CD4-positive, alpha-beta memory T cell (primary cell): Measurements from ENCODE around the gene ST6GALNAC4. TPM values are rescaled to one million over a fixed set of nuclear protein-coding genes. Genes with fewer than 3 reads are reported as not detected.
A peak's percentile ranks its signal among the peaks of the same experiment; 100 is the strongest.

Experiments used
- CTCF ChIA-PET: fragments of 350-600 bp; sonication (Branson Sonifier 250); formaldehyde crosslinking; loops from one replicate; lab custom pipeline; 2021; ENCODE audit warnings: inconsistent platforms; ENCODE audit not compliant: partially characterized antibody; lab: Charles Lee
- POLR2A ChIA-PET: fragments of 350-600 bp; sonication (Branson Sonifier 250); formaldehyde crosslinking; loops from one replicate; lab custom pipeline; 2021; ENCODE audit not compliant: partially characterized antibody; lab: Charles Lee
- DNase-seq, 5 donors: peaks; one replicate each; pipeline versions ENCODE4 v3.0.0 to v3.0.0-alpha.2; 2020 to 2022; ENCODE audit warnings: mixed read lengths in 1 of 5
- H3K27ac ChIP-seq: one replicate; pipeline ENCODE4 v1.7.0; 2013; ENCODE audit warnings: low read depth, low read length
- H3K27me3 ChIP-seq: 2 replicates; pipeline ENCODE4 v1.7.0; 2013; ENCODE audit warnings: mild to moderate bottlenecking, low read length, moderate library complexity; ENCODE audit not compliant: insufficient read depth
- H3K36me3 ChIP-seq: 2 replicates; pipeline ENCODE4 v1.7.0; 2013; ENCODE audit warnings: mild to moderate bottlenecking, low read length, moderate library complexity; ENCODE audit not compliant: insufficient read depth
- H3K4me1 ChIP-seq: 2 replicates; pipeline ENCODE4 v1.7.0; 2013; ENCODE audit warnings: mild to moderate bottlenecking, low read length, moderate library complexity; ENCODE audit not compliant: insufficient read depth
- H3K4me3 ChIP-seq, 2 donors: one replicate each; pipeline ENCODE4 v1.7.0; 2013; ENCODE audit warnings: low read length in 2 of 2, mild to moderate bottlenecking in 1 of 2
- H3K9me3 ChIP-seq, 2 donors: one replicate each; pipeline ENCODE4 v1.7.0; 2013; ENCODE audit warnings: low read length in 2 of 2, control low read depth in 1 of 2; ENCODE audit not compliant: control insufficient read depth in 1 of 2
- H3K27ac Mint-ChIP-seq, 7 donors: one replicate each; pipeline ENCODE4 v1.8.0; 2020 to 2021; ENCODE audit warnings: mixed read lengths in 7 of 7, mild to moderate bottlenecking in 6 of 7, inconsistent platforms in 3 of 7, moderate library complexity in 3 of 7
- H3K27me3 Mint-ChIP-seq, 2 donors: one replicate each; pipeline ENCODE4 v1.8.0; 2020 to 2021; ENCODE audit warnings: mixed read lengths in 2 of 2
- H3K36me3 Mint-ChIP-seq, 2 donors: one replicate each; pipeline ENCODE4 v1.8.0; 2020 to 2021; ENCODE audit warnings: mixed read lengths in 2 of 2, inconsistent platforms in 1 of 2, mild to moderate bottlenecking in 1 of 2
- H3K4me1 Mint-ChIP-seq, 4 donors: one replicate each; pipeline ENCODE4 v1.8.0; 2020 to 2021; ENCODE audit warnings: mixed read lengths in 4 of 4, mild to moderate bottlenecking in 1 of 4
- H3K4me3 Mint-ChIP-seq, 8 donors: one replicate each; pipeline ENCODE4 v1.8.0; 2020 to 2021; ENCODE audit warnings: mixed read lengths in 8 of 8, mild to moderate bottlenecking in 7 of 8, moderate library complexity in 6 of 8, inconsistent platforms in 3 of 8
- H3K9me3 Mint-ChIP-seq, 8 donors: one replicate each; pipeline ENCODE4 v1.8.0; 2020 to 2021; ENCODE audit warnings: mixed read lengths in 8 of 8, mild to moderate bottlenecking in 5 of 8, inconsistent platforms in 3 of 8, moderate library complexity in 1 of 8
- intact Hi-C: fragments of 100-400 bp; cut with micrococcal nuclease; formaldehyde crosslinking; loops from one replicate; pipeline ENCODE4 v1.15.1; 2023
- polyA plus RNA-seq, 2 donors: library from polyadenylated mRNA; unstranded; fragments of 300-500 nt; fragmentation: Illumina TruSeq; gene quantifications; one replicate each; pipeline ENCODE4 v1.2.3, GENCODE V29; 2021
- total RNA-seq, 2 experiments: library from RNA; stranded (reverse); gene quantifications; one replicate each; pipeline ENCODE4 v1.2.3, GENCODE V29; 2021

Gene ST6GALNAC4
- total and polyA plus RNA-seq, 4 experiments from 2014 or later = 10.2 to 38.1 (median 27.1) TPM

DNA sequence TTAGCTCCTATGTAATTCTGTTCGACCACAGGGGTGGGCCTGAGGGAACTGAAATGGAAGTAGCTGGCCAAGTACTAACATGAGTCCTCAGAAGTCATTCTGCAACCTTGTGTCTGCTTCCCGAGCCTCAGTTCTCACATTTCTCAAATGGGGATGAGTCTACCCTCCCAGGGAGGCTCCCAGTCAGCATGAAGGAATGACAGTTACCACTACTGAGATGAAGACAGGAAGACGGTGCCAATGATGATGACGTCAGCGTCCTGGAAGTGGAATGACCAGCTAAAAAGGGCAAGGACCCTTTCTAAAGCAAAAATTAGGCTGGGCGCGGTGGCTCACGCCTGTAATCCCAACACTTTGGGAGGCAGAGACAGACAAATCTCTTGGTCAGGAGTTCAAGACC is 6.9 kb upstream of the ST6GALNAC4 start:
- Histone ChIP-seq H3K27ac (no peak overlapping the region), H3K27me3 (no peaks in the 10 kb centered on the region), H3K9me3 (no peaks in the 10 kb centered on the region), H3K4me3 (no peak overlapping the region), H3K36me3 (no peaks in the 10 kb centered on the region), H3K4me1 (peaks cover 35% of the 10 kb centered on the region)
- no peak overlapping the region for H3K4me3 Mint-ChIP-seq
- intact Hi-C loops = loop anchor here (5.0 kb wide), 1 partner anchor 711 kb away; no protein-coding TSS in a partner anchor
- POLR2A ChIA-PET = interaction anchor here (1.1 kb wide), 1 partner anchor 13 kb away, joined by 3 read pairs; the partner anchor contains the start of gene DPM2
- H3K36me3 Mint-ChIP-seq = no peaks in the 10 kb centered on the region
- H3K27ac Mint-ChIP-seq = peak overlapping the region in 1 of 7 donors; percentile 13
- peaks cover 2 to 3% of the 10 kb centered on the region in 2 donors for H3K27me3 Mint-ChIP-seq
- CTCF ChIA-PET = interaction anchor here (0.9 to 6.7 kb wide), 6 partner anchors 42 to 334 kb away, joined by 3 to 68 read pairs (median 28); partner anchors contain the start of gene TOR2A
- DNase-seq = no peak
- H3K4me1 Mint-ChIP-seq = peaks cover 8 to 23% (median 15%) of the 10 kb centered on the region in 4 donors
- H3K9me3 Mint-ChIP-seq = peaks cover 0 to 5% (median 0%) of the 10 kb centered on the region in 8 donors

DNA sequence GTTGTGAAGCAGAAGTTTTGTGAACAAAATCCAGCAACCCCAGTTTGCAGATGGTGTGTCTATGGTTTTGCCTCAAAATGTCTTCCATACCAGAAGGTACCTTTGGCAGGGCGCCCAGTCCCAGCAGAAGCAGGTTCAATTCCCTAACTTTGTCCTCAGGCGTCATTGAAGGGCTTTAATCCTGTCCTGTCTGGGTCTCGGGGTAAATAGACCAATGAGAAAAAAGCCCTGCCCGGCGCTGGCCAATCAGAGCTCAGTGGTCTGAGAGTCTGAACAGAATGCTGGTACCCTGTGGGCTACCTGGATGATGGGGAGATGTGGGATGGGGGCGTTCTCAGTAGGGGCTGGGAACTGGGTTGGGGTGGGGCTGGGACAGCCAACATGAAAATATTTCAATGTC is 6.2 kb upstream of the ST6GALNAC4 start:
- peaks cover 2 to 3% of the 10 kb centered on the region in 2 donors for H3K27me3 Mint-ChIP-seq
- peaks cover 8 to 26% (median 17%) of the 10 kb centered on the region in 4 donors for H3K4me1 Mint-ChIP-seq
- Histone ChIP-seq H3K4me1 (peaks cover 30% of the 10 kb centered on the region), H3K27me3 (no peaks in the 10 kb centered on the region), H3K4me3 (no peak overlapping the region), H3K9me3 (no peaks in the 10 kb centered on the region), H3K36me3 (no peaks in the 10 kb centered on the region), H3K27ac (no peak overlapping the region)
- no peaks in the 10 kb centered on the region for H3K36me3 Mint-ChIP-seq
- POLR2A ChIA-PET = interaction anchor here (1.1 kb wide), 1 partner anchor 14 kb away, joined by 3 read pairs; the partner anchor contains the start of gene DPM2
- H3K9me3 Mint-ChIP-seq = peaks cover 0 to 5% (median 0%) of the 10 kb centered on the region in 8 donors
- no peak for DNase-seq
- intact Hi-C loops = loop anchor here (5.0 kb wide), 1 partner anchor 711 kb away; no protein-coding TSS in a partner anchor
- no peak overlapping the region for H3K4me3 Mint-ChIP-seq
- CTCF ChIA-PET = interaction anchor here (0.7 to 6.7 kb wide), 9 partner anchors 14 to 333 kb away, joined by 3 to 68 read pairs (median 12); partner anchors contain the start of genes DPM2 and TOR2A
- peak overlapping the region in 1 of 7 donors; percentile 13 for H3K27ac Mint-ChIP-seq

- Mint-ChIP-seq H3K4me3 (peak overlapping the region in 7 of 8 donors; percentile 21 to 62 (median 40)), H3K36me3 (no peaks in the 10 kb centered on the region), H3K9me3 (peaks cover 0 to 3% (median 0%) of the 10 kb centered on the region in 8 donors), H3K27me3 (peaks cover 2 to 3% of the 10 kb centered on the region in 2 donors), H3K27ac (peak overlapping the region in 4 of 7 donors; percentile 22 to 75 (median 60)), H3K4me1 (peaks cover 9 to 37% (median 24%) of the 10 kb centered on the region in 4 donors)
- ChIA-PET POLR2A (interaction anchor here (0.7 to 1.9 kb wide), 12 partner anchors 9 to 471 kb away, joined by 3 to 9 read pairs (median 4); partner anchors contain the start of genes CDK9, DPM2, PIP5KL1 and TOR2A), CTCF (interaction anchor here (0.6 to 6.7 kb wide), 43 partner anchors 8 to 707 kb away, joined by 3 to 68 read pairs (median 5); partner anchors contain the start of genes CDK9, DPM2, PIP5KL1 and TOR2A)
- no peak overlapping the region for H3K27ac ChIP-seq
- intact Hi-C loops = loop anchor here (1.0 to 5.0 kb wide), 4 partner anchors 136 to 709 kb away; partner anchors contain the start of gene TOR2A
- peak; percentile 71 to 76 (median 74) for DNase-seq
- H3K4me1 ChIP-seq = peaks cover 28% of the 10 kb centered on the region
- no peaks in the 10 kb centered on the region for H3K27me3 ChIP-seq
- H3K4me3 ChIP-seq = no peak overlapping the region
- H3K9me3 ChIP-seq = no peaks in the 10 kb centered on the region
- H3K36me3 ChIP-seq = no peaks in the 10 kb centered on the region
Observed at GRCh38 chr9:127921557-127922120, 4.8 kb upstream of the ST6GALNAC4 start.

DNA sequence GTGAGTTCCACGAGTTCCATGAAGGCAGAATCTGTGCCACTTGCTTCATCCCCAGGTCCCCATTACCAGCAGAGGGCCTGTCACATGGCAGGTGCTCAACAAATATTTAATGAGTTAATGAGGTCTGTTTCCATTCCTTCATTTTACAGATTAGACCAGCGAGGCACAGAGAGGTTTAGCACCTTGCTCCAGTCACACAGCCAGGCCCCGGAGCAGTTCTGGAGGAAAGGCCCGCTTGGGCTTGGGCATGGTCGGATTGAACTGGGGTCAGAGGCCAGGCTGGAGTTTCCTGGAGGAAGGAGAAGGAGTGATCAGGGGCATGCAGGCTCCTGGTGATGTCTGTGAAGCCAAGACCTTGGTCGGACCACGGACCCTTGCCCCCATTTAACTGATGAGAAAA is 4.0 kb upstream of the ST6GALNAC4 start:
- Histone ChIP-seq H3K27ac (no peak overlapping the region), H3K9me3 (no peaks in the 10 kb centered on the region), H3K27me3 (no peaks in the 10 kb centered on the region), H3K36me3 (no peaks in the 10 kb centered on the region), H3K4me1 (peaks cover 33% of the 10 kb centered on the region), H3K4me3 (no peak overlapping the region)
- Mint-ChIP-seq H3K4me3 (no peak overlapping the region), H3K27ac (peak overlapping the region in 3 of 7 donors; percentile 19 to 64 (median 29)), H3K27me3 (peaks cover 2 to 3% of the 10 kb centered on the region in 2 donors), H3K4me1 (peaks cover 11 to 45% (median 28%) of the 10 kb centered on the region in 4 donors), H3K9me3 (no peaks in the 10 kb centered on the region), H3K36me3 (peaks cover 0 to 1% of the 10 kb centered on the region in 2 donors)
- POLR2A ChIA-PET = interaction anchor here (0.7 to 1.9 kb wide), 15 partner anchors 9 to 470 kb away, joined by 3 to 9 read pairs (median 4); partner anchors contain the start of genes CDK9, DPM2, PIP5KL1 and TOR2A
- intact Hi-C loops = loop anchor here (1.0 to 5.0 kb wide), 4 partner anchors 135 to 708 kb away; partner anchors contain the start of gene TOR2A
- no peak for DNase-seq
- CTCF ChIA-PET = interaction anchor here (0.6 to 6.7 kb wide), 44 partner anchors 8 to 706 kb away, joined by 3 to 68 read pairs (median 5); partner anchors contain the start of genes CDK9, DPM2, PIP5KL1 and ST6GALNAC6

GRCh38 chr9:127919253-127919815 is 2.5 kb upstream of the ST6GALNAC4 start:
- Histone ChIP-seq H3K36me3 (no peaks in the 10 kb centered on the region), H3K4me3 (no peak overlapping the region), H3K27me3 (no peaks in the 10 kb centered on the region), H3K27ac (no peak overlapping the region), H3K9me3 (no peaks in the 10 kb centered on the region), H3K4me1 (peaks cover 41% of the 10 kb centered on the region)
- Mint-ChIP-seq H3K4me1 (peaks cover 12 to 58% (median 37%) of the 10 kb centered on the region in 4 donors), H3K36me3 (peaks cover 0 to 4% of the 10 kb centered on the region in 2 donors), H3K9me3 (no peaks in the 10 kb centered on the region), H3K27ac (peak overlapping the region in 3 of 7 donors; percentile 0 to 68 (median 2)), H3K4me3 (peak overlapping the region in 3 of 8 donors; percentile 13 to 50 (median 18)), H3K27me3 (no peaks in the 10 kb centered on the region)
- DNase-seq = no peak
- intact Hi-C loops = loop anchor here (5.0 kb wide), 3 partner anchors 47 to 417 kb away; partner anchors contain the start of gene STXBP1
- POLR2A ChIA-PET = interaction anchor here (1.0 to 1.5 kb wide), 3 partner anchors 13 to 184 kb away, joined by 3 read pairs; partner anchors contain the start of genes ST6GALNAC6 and TOR2A
- CTCF ChIA-PET = interaction anchor here (0.7 to 6.7 kb wide), 9 partner anchors 11 to 329 kb away, joined by 3 to 68 read pairs (median 8); partner anchors contain the start of genes PIP5KL1, ST6GALNAC6 and TOR2A

DNA sequence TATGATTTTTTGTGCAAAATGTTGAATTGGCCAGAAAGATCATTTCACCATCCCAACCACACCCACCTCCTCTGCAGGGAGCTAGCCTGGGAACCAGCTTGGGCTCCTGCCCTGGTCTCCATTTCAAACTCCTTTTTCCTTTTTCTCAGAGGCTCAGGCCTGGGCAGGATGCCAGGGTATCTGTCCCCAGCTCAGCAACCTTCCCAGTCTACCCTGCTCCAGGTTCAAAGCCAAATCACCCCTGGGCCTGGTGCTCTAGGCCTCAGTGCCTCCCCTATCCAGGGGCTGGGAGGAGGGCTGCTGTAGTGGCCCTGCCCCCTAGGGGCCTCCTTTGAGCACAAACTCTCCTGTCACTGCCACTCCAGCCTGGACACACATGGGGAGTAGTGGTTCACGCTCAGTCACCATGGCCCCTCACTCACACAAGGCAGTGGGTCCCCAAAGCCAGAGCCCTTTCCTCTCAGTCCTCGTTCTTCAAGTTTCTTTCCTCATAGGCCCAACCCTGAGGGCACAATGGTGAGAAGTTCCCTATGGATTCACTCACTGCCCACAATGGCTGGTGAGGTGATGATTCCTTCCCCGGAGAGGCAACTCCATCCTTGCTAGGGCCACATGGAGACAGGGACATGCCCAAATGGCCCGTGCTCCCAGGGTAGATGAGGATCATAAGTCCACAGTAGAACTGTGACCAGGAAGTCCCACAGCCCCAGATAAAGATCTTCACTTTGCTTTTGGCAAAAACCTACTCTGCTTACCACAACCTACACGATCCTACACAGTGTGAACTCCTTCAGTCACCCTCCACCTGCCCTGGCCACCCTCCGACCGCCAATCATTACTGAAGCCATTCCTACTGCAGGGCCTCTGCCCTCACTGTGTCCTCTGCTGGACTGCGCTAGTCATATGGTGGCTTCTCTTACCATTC is 1.6 kb upstream of the ST6GALNAC4 start:
- intact Hi-C loops = loop anchor here (5.0 kb wide), 3 partner anchors 46 to 416 kb away; partner anchors contain the start of gene STXBP1
- ChIA-PET POLR2A (interaction anchor here (1.3 to 6.3 kb wide), 5 partner anchors 14 to 310 kb away, joined by 3 to 87 read pairs (median 15); partner anchors contain the start of genes ST6GALNAC6 and TOR2A), CTCF (interaction anchor here (1.3 to 6.7 kb wide), 10 partner anchors 12 to 331 kb away, joined by 3 to 68 read pairs (median 10); partner anchors contain the start of genes PIP5KL1 and TOR2A)
- Histone ChIP-seq H3K27me3 (no peaks in the 10 kb centered on the region), H3K4me1 (peaks cover 41% of the 10 kb centered on the region), H3K36me3 (no peaks in the 10 kb centered on the region), H3K27ac (no peak overlapping the region), H3K4me3 (no peak overlapping the region), H3K9me3 (no peaks in the 10 kb centered on the region)
- H3K4me1 Mint-ChIP-seq = peaks cover 12 to 61% (median 38%) of the 10 kb centered on the region in 4 donors
- DNase-seq = no peak
- H3K27ac Mint-ChIP-seq = peak overlapping the region in 5 of 7 donors; percentile 30 to 88 (median 57)
- H3K36me3 Mint-ChIP-seq = peaks cover 0 to 9% of the 10 kb centered on the region in 2 donors
- H3K27me3 Mint-ChIP-seq = no peaks in the 10 kb centered on the region
- no peaks in the 10 kb centered on the region for H3K9me3 Mint-ChIP-seq
- H3K4me3 Mint-ChIP-seq = peak overlapping the region in 5 of 8 donors; percentile 6 to 85 (median 50)
